Motor neuron (in vitro differentiated cells): ENCODE results near the gene IL13RA1. TPM values are rescaled to one million over a fixed set of nuclear protein-coding genes. Genes with fewer than 3 reads are reported as not detected.
"Not testable (repeated sequence)": the region's sequence is repeated elsewhere in the genome, so short reads cannot be mapped to it uniquely, and the experiment has no call there.

Source experiments
- ATAC-seq, 8 experiments: fragments of 200-7000 bp; cut with Tn5 transposase; replicated peaks in 6 of 8; 2 replicates each; pipeline ENCODE4 v1.8.0; 2021; ENCODE audit warnings: mild to moderate bottlenecking in 8 of 8, moderate library complexity in 8 of 8
- H3K27ac ChIP-seq, 2 donors: fragments of 250-450 bp; sonication (Bioruptor Pico); 2 replicates each; pipeline ENCODE4 v1.9.0; 2021; ENCODE audit warnings: antibody characterized with exemption in 2 of 2, mild to moderate bottlenecking in 2 of 2, moderate library complexity in 1 of 2
- H3K4me1 ChIP-seq, 2 donors: fragments of 250-450 bp; sonication (Bioruptor Pico); replicated peaks in 1 of 2; 2 replicates each; pipeline ENCODE4 v1.6.1; 2021; ENCODE audit warnings: antibody characterized with exemption in 2 of 2, mild to moderate bottlenecking in 2 of 2, moderate library complexity in 1 of 2
- H3K4me3 ChIP-seq, 5 donors: fragments of 250-450 bp; sonication (Bioruptor Pico); 2 replicates each; pipeline ENCODE4 v1.9.0; 2021; ENCODE audit warnings: antibody characterized with exemption in 5 of 5, mild to moderate bottlenecking in 5 of 5, moderate library complexity in 4 of 5
- WGBS, 10 experiments: fragments of 450-650 bp; shearing (Covaris generic); methylation state at CpG; one replicate each; pipeline ENCODE4 v1.0.0; 2022; 5-methylcytosine and 5-hydroxymethylcytosine counted together
- in situ Hi-C, 9 experiments: fragments of 400-800 bp; cut with MboI; loops; one replicate each; pipeline ENCODE4 v1.15.0; 2021; ENCODE audit warnings: low sequenced_read_pairs in 9 of 9, low pct_unique_long_range_greater_than_20kb in 2 of 9; ENCODE audit not compliant: unreplicated experiment in 9 of 9
- total RNA-seq, 8 experiments: library from RNA; unstranded; fragments of 300-600 nt; gene quantifications; 2 replicates each; pipeline versions ENCODE4 v1.2.3 to v1.2.4, GENCODE V29; 2022

The IL13RA1 gene
- total RNA-seq, 8 experiments from 2014 or later, result 0.92 to 38.6 (median 9.4) TPM

DNA sequence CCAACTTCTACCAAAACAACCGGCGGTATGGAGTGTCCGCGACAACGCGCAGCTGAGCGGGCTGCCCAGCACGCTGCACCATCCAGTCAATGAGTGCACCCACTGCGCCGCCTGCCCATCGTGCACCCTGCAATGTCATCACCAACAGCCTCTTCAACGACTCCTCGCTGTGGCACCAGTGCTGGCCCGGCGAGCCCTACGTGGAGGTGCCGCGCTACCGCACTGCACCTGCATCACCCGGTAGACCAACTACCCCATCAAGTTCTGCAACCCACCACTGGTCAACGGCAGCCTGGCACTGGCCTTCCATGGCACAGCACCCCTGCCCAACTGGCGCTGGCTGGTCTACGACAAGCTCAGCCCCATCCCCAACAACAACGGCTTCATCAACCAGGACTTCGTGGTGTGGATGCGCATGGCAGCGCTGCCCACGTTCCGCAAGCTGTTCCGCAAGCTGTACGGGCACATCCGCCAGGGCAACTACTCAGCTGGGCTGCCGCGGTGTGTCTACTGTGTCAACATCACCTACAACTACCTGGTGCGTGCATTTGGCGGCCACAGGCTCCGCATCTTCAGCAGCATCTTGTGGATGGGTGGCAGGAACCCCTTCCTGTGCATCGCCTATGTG is 42.8 kb downstream of the IL13RA1 start:
- Histone ChIP-seq H3K4me3 (no peak overlapping the region), H3K27ac (no peak overlapping the region), H3K4me1 (no peaks in the 10 kb centered on the region)
- in situ Hi-C loops, result no loop called here
- ATAC-seq, result no peak
- 67 to 68% methylated on average over 3 to 11 of the region's 38 CpGs; no CpG with 5 or more reads in 8 of the 10 experiments for WGBS, 10 experiments

- Histone ChIP-seq H3K27ac (no peak overlapping the region), H3K4me3 (no peak overlapping the region), H3K4me1 (no peaks in the 10 kb centered on the region)
- no peak for ATAC-seq
- 40 to 100% (median 69%) methylated on average over 3 to 4 of the region's 4 CpGs; no CpG with 5 or more reads in 4 of the 10 experiments for WGBS, 10 experiments
- in situ Hi-C loops, result no loop called here
These were observed 44.6 kb downstream of the IL13RA1 start for GRCh38 chrX:118772051-118772450.

- no peak overlapping the region for H3K27ac ChIP-seq
- 46 to 80% methylated on average over 3 of the region's 5 CpGs; no CpG with 5 or more reads in 8 of the 10 experiments for WGBS, 10 experiments
- H3K4me3 ChIP-seq, result no peak overlapping the region
- in situ Hi-C loops, result no loop called here
- no peaks in the 10 kb centered on the region for H3K4me1 ChIP-seq
- ATAC-seq, result no peak
These were observed 46.4 kb downstream of the IL13RA1 start for GRCh38 chrX:118773782-118774181.

- no peak for ATAC-seq
- Histone ChIP-seq H3K4me3 (no peak overlapping the region), H3K4me1 (no peaks in the 10 kb centered on the region), H3K27ac (no peak overlapping the region)
- WGBS, 10 experiments, result 67 to 100% (median 85%) methylated on average over 1 to 2 of the region's 2 CpGs; no CpG with 5 or more reads in 6 of the 10 experiments
- in situ Hi-C loops, result no loop called here
These were observed 52.2 kb downstream of the IL13RA1 start for GRCh38 chrX:118779581-118779980.

- peak in 2 of 8 experiments; percentile 45 to 67 for ATAC-seq
- Histone ChIP-seq H3K4me3 (no peak overlapping the region), H3K4me1 (no peaks in the 10 kb centered on the region), H3K27ac (no peak overlapping the region)
- 14 to 29% methylated on average over 1 to 2 of the region's 2 CpGs; no CpG with 5 or more reads in 8 of the 10 experiments for WGBS, 10 experiments
- in situ Hi-C loops, result no loop called here
These were observed 53.1 kb downstream of the IL13RA1 start for GRCh38 chrX:118780509-118780908.

- Histone ChIP-seq H3K27ac (no peak overlapping the region), H3K4me1 (no peaks in the 10 kb centered on the region), H3K4me3 (no peak overlapping the region)
- 0 to 83% (median 47%) methylated on average over 1 of the region's 1 CpG; no CpG with 5 or more reads in 6 of the 10 experiments for WGBS, 10 experiments
- ATAC-seq, result peak in 2 of 8 experiments; percentile 62 to 74
- in situ Hi-C loops, result no loop called here
These were observed 53.5 kb downstream of the IL13RA1 start for GRCh38 chrX:118780911-118781310.

GRCh38 chrX:118795528-118796280 is 68.3 kb downstream of the IL13RA1 start:
- Histone ChIP-seq H3K4me3 (no peak overlapping the region), H3K4me1 (no peaks in the 10 kb centered on the region), H3K27ac (no peak overlapping the region)
- WGBS, 10 experiments, result 7 to 100% (median 50%) methylated on average over 1 to 5 of the region's 5 CpGs; no CpG with 5 or more reads in 3 of the 10 experiments
- in situ Hi-C loops, result no loop called here
- no peak for ATAC-seq

DNA sequence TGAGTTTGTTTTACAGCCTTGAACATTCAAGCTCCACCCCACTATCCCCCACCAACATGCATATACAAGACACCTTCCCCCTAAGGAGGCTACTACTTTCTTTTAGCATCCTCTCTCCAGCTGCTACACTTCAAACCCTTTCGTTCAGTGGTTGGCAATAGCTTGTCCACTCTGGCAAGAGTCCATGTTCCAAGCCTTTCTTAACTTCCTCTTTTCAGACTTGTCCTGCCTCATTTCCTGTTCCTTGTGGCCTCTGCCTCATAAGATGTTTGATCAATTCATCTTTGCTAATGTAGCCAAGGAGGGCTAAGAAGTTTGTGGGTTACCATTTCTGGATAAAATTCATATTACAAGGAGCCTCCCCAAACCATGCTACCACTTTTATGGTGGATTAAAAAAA is 75.5 kb downstream of the IL13RA1 start:
- 0 to 60% (median 60%) methylated on average over 1 of the region's 1 CpG; no CpG with 5 or more reads in 7 of the 10 experiments for WGBS, 10 experiments
- in situ Hi-C loops, result loop anchor here in 1 of 9 experiments (25.0 kb wide), 1 partner anchor 166 kb away; no protein-coding TSS in a partner anchor
- ATAC-seq, result no peak
- Histone ChIP-seq H3K4me3 (no peak overlapping the region), H3K4me1 (no peaks in the 10 kb centered on the region), H3K27ac (no peak overlapping the region)

DNA sequence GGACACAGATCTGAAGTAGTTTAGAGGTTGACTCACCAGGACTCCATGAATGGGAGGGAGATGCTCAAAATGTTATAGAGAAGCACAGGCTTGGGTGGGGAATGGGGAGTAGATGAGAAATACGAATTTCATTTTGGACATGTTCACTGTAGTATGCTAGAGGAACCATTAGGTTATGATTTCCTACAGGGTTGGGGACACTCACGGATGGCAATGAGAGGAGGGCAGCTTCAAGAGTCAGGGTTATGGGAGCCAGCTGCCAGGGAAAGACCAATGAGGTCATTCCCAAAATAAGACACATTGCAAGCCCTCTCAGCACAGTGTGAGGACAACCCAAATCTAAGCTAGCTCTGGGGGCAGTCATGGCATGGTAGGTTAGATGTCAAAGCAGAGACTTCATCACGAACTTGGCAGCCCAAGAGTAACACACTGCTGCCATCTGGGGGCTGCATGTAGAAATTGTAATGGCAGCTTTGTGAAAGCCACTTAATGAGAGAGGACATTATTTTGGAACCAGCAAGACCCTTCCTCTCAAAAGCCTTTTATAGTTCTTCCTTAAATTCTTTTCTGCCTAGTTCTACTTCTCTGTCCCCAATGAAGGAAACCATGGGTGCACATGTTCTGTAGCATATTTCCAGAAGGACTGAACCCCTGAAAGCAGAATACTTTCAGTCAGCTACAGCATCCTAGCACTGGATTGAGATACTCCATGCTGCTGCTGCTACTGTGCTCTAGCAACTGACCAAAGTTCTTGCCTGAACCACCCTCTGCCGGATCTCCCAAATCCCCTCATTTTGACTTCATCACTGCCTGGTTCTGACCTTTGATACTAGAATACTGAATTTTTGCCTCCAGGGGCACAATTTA is 80.0 kb downstream of the IL13RA1 start:
- H3K4me1 ChIP-seq, result no peaks in the 10 kb centered on the region
- H3K27ac ChIP-seq, result no peak overlapping the region
- no peak overlapping the region for H3K4me3 ChIP-seq
- ATAC-seq, result peak in 4 of 8 experiments; percentile 36 to 69 (median 44)
- 0 to 40% (median 22%) methylated on average over 1 to 2 of the region's 4 CpGs; no CpG with 5 or more reads in 5 of the 10 experiments for WGBS, 10 experiments
- in situ Hi-C loops, result loop anchor here in 1 of 9 experiments (25.0 kb wide), 1 partner anchor 170 kb away; no protein-coding TSS in a partner anchor

DNA sequence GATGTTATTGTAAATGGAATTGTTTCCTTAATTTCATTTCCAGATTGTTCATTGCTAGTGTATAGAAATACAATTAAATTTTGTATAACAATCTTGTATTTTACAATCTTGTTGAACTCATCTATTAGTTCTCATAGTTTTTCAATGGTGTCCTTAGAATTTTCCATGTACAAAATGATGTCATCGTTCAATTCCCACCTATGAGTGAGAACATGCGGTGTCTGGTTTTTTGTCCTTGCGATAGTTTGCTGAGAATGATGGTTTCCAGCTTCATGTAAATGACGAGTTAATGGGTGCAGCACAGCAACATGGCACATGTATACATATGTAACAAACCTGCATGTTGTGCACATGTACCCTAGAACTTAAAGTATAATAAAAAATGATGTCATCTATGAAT is 89.9 kb downstream of the IL13RA1 start:
- not testable (repeated sequence) for H3K27ac ChIP-seq, H3K4me3 ChIP-seq, ATAC-seq, H3K4me1 ChIP-seq
- in situ Hi-C loops, result loop anchor here in 1 of 9 experiments (25.0 kb wide), 1 partner anchor 180 kb away; no protein-coding TSS in a partner anchor
- WGBS, 10 experiments, result 79 to 100% (median 80%) methylated on average over 3 to 4 of the region's 4 CpGs; no CpG with 5 or more reads in 7 of the 10 experiments

DNA sequence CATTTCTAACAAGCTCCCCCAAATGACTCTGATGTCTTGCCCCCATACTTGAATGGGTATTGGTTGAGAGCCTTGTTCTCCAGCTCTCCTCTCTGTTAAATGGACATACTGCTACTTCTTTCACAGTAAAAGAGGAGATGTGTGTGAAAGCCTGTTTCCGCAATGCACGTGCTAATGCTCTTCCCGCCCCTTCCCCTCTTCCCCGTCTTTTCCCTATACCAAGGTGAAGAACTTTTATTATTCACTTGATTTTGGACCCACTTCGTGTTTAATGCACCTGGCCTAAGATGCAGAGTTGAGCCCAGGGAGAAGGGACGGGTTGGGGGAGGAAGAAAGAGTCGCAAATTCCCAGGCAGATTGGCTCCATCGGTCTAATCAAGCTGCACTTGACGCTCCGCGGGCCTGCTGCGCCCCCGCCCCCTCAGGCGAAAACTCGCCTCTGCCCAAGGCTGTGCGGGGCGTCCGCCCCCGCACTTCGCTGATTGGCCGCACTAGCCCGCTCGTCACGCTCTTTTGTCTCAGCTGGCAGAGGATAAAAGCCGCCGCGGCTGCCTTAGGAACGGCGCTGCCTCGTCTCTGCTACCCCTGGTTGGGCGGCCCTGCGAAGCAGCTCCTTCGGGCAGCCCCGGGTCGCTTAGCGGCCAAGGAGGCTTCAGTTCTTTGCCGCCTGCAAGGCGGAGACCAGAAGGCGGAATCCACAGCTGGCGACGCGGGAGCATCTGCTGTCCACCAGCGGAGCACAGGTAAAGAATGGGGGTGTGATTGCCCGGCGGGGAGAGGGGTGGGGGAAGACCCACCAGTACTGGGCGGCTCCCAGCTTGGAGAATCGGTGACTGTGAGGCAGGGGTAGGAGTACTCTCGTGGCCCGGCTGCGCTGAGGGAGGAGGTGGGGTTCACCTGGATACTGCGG is 96.1 kb downstream of the IL13RA1 start, which contains the start of gene ZCCHC12:
TSS of gene ZCCHC12 (plus strand) at position 562 of the 910 bp plus-strand sequence. CDS start 1,421 bp downstream, outside the sequence.
- 60 to 80% methylated on average over 1 to 2 of the region's 51 CpGs; no CpG with 5 or more reads in 8 of the 10 experiments for WGBS, 10 experiments
- H3K27ac ChIP-seq, result peak within 1 kb of the TSS; percentile 48 to 88
- H3K4me1 ChIP-seq, result peaks cover 0 to 7% of the 10 kb centered on the region in 2 donors
- H3K4me3 ChIP-seq, result peak within 1 kb of the TSS; percentile 46 to 67 (median 51)
- in situ Hi-C loops, result loop anchor here in 1 of 9 experiments (25.0 kb wide), 1 partner anchor 186 kb away; no protein-coding TSS in a partner anchor
- peak; percentile 89 to 98 (median 96) for ATAC-seq
